ENCODE results near the gene VPS36. TPM values are rescaled to one million over a fixed set of nuclear protein-coding genes. Genes with fewer than 3 reads are reported as not detected.

VPS36 gene
- total RNA-seq, 1 experiment from 2014 or later = 19.2 TPM

GRCh38 chr13:52414963-52415362, 35.5 kb downstream of the VPS36 start:
- H3K27me3 Mint-ChIP-seq (ENCODE audit: low read depth) = no peaks in the 10 kb centered on the region
- H3K4me3 Mint-ChIP-seq = no peak overlapping the region
- TF ChIP-seq KAT7 (CRISPR knock-in tag; IDR thresholded peaks at IDR 0.05; ENCODE audit: borderline replicate concordance) (no peak), ZNF219 (CRISPR knock-in tag; IDR thresholded peaks at IDR 0.05; ENCODE audit: borderline replicate concordance) (no peak), HMGXB4 (CRISPR knock-in tag; IDR thresholded peaks at IDR 0.05) (no peak)
- ChIA-PET POLR2A (no interaction called here), CTCF (no interaction called here)
- H3K27ac Mint-ChIP-seq = no peak overlapping the region
- no peaks in the 10 kb centered on the region for H3K9me3 Mint-ChIP-seq
- peaks cover 13% of the 10 kb centered on the region for H3K36me3 Mint-ChIP-seq
- no peaks in the 10 kb centered on the region for H3K4me1 Mint-ChIP-seq
- DNase-seq (ENCODE audit: low spot score) = no peak
- no peak for ATAC-seq

- CTCF ChIA-PET = no interaction called here
- H3K4me3 Mint-ChIP-seq = no peak overlapping the region
- H3K4me1 Mint-ChIP-seq = no peaks in the 10 kb centered on the region
Observed at GRCh38 chr13:52414051-52414450, 36.4 kb downstream of the VPS36 start.

GRCh38 chr13:52412128-52412527, 38.3 kb downstream of the VPS36 start:
- Mint-ChIP-seq H3K9me3 (no peaks in the 10 kb centered on the region), H3K36me3 (peaks cover 13% of the 10 kb centered on the region), H3K4me3 (no peak overlapping the region), H3K27me3 (ENCODE audit: low read depth) (peaks cover 5% of the 10 kb centered on the region), H3K27ac (no peak overlapping the region), H3K4me1 (no peaks in the 10 kb centered on the region)
- no peak for DNase-seq (ENCODE audit: low spot score)
- ChIA-PET CTCF (no interaction called here), POLR2A (no interaction called here)
- no peak for ATAC-seq
- TF ChIP-seq ZNF512 (CRISPR knock-in tag; IDR thresholded peaks at IDR 0.05; ENCODE audit: borderline replicate concordance) = no peak
- no peak for TF ChIP-seq TEAD4 (CRISPR knock-in tag; IDR thresholded peaks at IDR 0.05)
- no peak for TF ChIP-seq ARID4B (CRISPR knock-in tag; IDR thresholded peaks at IDR 0.05; ENCODE audit: borderline replicate concordance)
- no peak for TF ChIP-seq ZNF219 (CRISPR knock-in tag; IDR thresholded peaks at IDR 0.05; ENCODE audit: borderline replicate concordance)
- TF ChIP-seq CREM (CRISPR knock-in tag; IDR thresholded peaks at IDR 0.05) = no peak
- TF ChIP-seq PRDM15 (CRISPR knock-in tag; IDR thresholded peaks at IDR 0.05) = no peak
- no peak for TF ChIP-seq CDX4 (CRISPR knock-in tag; IDR thresholded peaks at IDR 0.05; ENCODE audit: borderline replicate concordance)
- TF ChIP-seq GRHL2 (CRISPR knock-in tag; IDR thresholded peaks at IDR 0.05; ENCODE audit: insufficient replicate concordance, severe bottlenecking) = no peak
- no peak for TF ChIP-seq ZBTB43 (CRISPR knock-in tag; IDR thresholded peaks at IDR 0.05)
- no peak for TF ChIP-seq ZNF396 (CRISPR knock-in tag; IDR thresholded peaks at IDR 0.05; ENCODE audit: borderline replicate concordance)
- no peak for TF ChIP-seq ZNF317 (CRISPR knock-in tag; IDR thresholded peaks at IDR 0.05; ENCODE audit: borderline replicate concordance, low read depth)

More at GRCh38 chr13:52414051-52414450, 36.4 kb downstream of the VPS36 start:
- no peak overlapping the region for H3K27ac Mint-ChIP-seq
- H3K27me3 Mint-ChIP-seq (ENCODE audit: low read depth) = no peaks in the 10 kb centered on the region
- TF ChIP-seq KAT7 (CRISPR knock-in tag; IDR thresholded peaks at IDR 0.05; ENCODE audit: borderline replicate concordance) (no peak), SMAD4 (CRISPR knock-in tag; IDR thresholded peaks at IDR 0.05) (no peak), ZNF423 (CRISPR knock-in tag; IDR thresholded peaks at IDR 0.05) (no peak), ZNF317 (CRISPR knock-in tag; IDR thresholded peaks at IDR 0.05; ENCODE audit: borderline replicate concordance, low read depth) (no peak), TP53 (CRISPR knock-in tag; IDR thresholded peaks at IDR 0.05) (no peak), EMX1 (CRISPR knock-in tag; IDR thresholded peaks at IDR 0.05) (no peak)
- DNase-seq (ENCODE audit: low spot score) (no peak), ATAC-seq (no peak)
- POLR2A ChIA-PET = no interaction called here
- H3K36me3 Mint-ChIP-seq = peaks cover 13% of the 10 kb centered on the region
- no peaks in the 10 kb centered on the region for H3K9me3 Mint-ChIP-seq

Measured in WTC11 (cell line).